ENCODE measurements around the gene CDCP1.

The CDCP1 gene

GRCh38 chr3:45097296-45097883 is 48.8 kb downstream of the CDCP1 start:
- no peak for TF ChIP-seq NFIC (IDR thresholded peaks at IDR 0.05)
- no peak for TF ChIP-seq CEBPB (IDR thresholded peaks at IDR 0.05)
- TF ChIP-seq, protein P1, sequence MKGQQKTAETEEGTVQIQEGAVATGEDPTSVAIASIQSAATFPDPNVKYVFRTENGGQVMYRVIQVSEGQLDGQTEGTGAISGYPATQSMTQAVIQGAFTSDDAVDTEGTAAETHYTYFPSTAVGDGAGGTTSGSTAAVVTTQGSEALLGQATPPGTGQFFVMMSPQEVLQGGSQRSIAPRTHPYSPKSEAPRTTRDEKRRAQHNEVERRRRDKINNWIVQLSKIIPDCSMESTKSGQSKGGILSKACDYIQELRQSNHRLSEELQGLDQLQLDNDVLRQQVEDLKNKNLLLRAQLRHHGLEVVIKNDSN (IDR thresholded peaks at IDR 0.05) = no peak
- no peak for TF ChIP-seq FOXM1 (IDR thresholded peaks at IDR 0.05; ENCODE audit: borderline replicate concordance, low read depth)
- no peak for TF ChIP-seq EGR1 (IDR thresholded peaks at IDR 0.05)
- TF ChIP-seq EP300 (IDR thresholded peaks at IDR 0.05; ENCODE audit: borderline replicate concordance) = no peak
- no peak for TF ChIP-seq YY1 (IDR thresholded peaks at IDR 0.05; ENCODE audit: low read depth)
- TF ChIP-seq MAX (IDR thresholded peaks at IDR 0.05) = no peak
- no peak for TF ChIP-seq TCF12 (IDR thresholded peaks at IDR 0.05; ENCODE audit: low read depth)
- no peak for TF ChIP-seq TEAD4 (IDR thresholded peaks at IDR 0.05)
- TF ChIP-seq, protein P2, sequence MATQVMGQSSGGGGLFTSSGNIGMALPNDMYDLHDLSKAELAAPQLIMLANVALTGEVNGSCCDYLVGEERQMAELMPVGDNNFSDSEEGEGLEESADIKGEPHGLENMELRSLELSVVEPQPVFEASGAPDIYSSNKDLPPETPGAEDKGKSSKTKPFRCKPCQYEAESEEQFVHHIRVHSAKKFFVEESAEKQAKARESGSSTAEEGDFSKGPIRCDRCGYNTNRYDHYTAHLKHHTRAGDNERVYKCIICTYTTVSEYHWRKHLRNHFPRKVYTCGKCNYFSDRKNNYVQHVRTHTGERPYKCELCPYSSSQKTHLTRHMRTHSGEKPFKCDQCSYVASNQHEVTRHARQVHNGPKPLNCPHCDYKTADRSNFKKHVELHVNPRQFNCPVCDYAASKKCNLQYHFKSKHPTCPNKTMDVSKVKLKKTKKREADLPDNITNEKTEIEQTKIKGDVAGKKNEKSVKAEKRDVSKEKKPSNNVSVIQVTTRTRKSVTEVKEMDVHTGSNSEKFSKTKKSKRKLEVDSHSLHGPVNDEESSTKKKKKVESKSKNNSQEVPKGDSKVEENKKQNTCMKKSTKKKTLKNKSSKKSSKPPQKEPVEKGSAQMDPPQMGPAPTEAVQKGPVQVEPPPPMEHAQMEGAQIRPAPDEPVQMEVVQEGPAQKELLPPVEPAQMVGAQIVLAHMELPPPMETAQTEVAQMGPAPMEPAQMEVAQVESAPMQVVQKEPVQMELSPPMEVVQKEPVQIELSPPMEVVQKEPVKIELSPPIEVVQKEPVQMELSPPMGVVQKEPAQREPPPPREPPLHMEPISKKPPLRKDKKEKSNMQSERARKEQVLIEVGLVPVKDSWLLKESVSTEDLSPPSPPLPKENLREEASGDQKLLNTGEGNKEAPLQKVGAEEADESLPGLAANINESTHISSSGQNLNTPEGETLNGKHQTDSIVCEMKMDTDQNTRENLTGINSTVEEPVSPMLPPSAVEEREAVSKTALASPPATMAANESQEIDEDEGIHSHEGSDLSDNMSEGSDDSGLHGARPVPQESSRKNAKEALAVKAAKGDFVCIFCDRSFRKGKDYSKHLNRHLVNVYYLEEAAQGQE (IDR thresholded peaks at IDR 0.05; ENCODE audit: low read depth) = no peak
- no peak for TF ChIP-seq ZBTB7A (IDR thresholded peaks at IDR 0.05; ENCODE audit: low read depth)
- TF ChIP-seq TAF1 (IDR thresholded peaks at IDR 0.05; ENCODE audit: low read depth) = no peak
- TF ChIP-seq RAD21 (IDR thresholded peaks at IDR 0.05; ENCODE audit: low read depth) = no peak
- no peak for TF ChIP-seq CREB1 (IDR thresholded peaks at IDR 0.05; ENCODE audit: low read depth)

DNA sequence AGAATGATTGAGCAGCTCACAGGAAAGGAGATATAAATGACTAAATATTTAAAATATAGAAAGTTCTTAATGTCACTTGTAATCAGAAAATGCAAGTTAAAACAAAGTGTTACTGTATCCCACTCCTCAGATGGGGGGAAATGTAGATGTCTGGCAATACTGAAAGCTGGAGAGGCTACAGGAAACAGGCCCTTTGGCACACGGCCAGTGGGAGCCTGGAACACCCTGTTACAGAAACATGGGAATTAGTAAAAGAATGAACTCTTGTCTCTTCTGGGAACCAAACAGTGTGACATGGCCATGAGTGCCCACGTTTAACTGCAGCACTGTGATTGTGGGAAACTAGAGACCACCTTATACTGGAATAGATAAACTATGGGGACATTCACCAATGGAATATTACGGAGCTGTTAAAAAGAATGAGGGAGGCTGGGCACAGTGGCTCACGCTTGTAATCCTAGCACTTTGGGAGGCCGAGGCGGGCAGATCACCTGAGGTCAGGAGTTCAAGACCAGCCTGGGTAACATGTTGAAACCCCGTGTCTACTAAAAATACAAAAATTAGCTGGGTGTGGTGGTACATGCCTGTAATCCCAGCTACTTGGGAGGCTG is 50.2 kb downstream of the CDCP1 start:
- TF ChIP-seq MAX (IDR thresholded peaks at IDR 0.05) (no peak), TAF1 (IDR thresholded peaks at IDR 0.05; ENCODE audit: low read depth) (no peak), TEAD4 (IDR thresholded peaks at IDR 0.05) (no peak), CEBPB (IDR thresholded peaks at IDR 0.05) (no peak), EGR1 (IDR thresholded peaks at IDR 0.05) (no peak), EP300 (IDR thresholded peaks at IDR 0.05; ENCODE audit: borderline replicate concordance) (no peak), TCF12 (IDR thresholded peaks at IDR 0.05; ENCODE audit: low read depth) (no peak), YY1 (IDR thresholded peaks at IDR 0.05; ENCODE audit: low read depth) (no peak), FOXM1 (IDR thresholded peaks at IDR 0.05; ENCODE audit: borderline replicate concordance, low read depth) (no peak), NFIC (IDR thresholded peaks at IDR 0.05) (no peak)
- TF ChIP-seq, protein P2 (IDR thresholded peaks at IDR 0.05; ENCODE audit: low read depth) = no peak
- TF ChIP-seq, protein P1 (IDR thresholded peaks at IDR 0.05) = no peak

- TF ChIP-seq TEAD4 (IDR thresholded peaks at IDR 0.05) (no peak), ZBTB7A (IDR thresholded peaks at IDR 0.05; ENCODE audit: low read depth) (no peak), TAF1 (IDR thresholded peaks at IDR 0.05; ENCODE audit: low read depth) (no peak), TCF12 (IDR thresholded peaks at IDR 0.05; ENCODE audit: low read depth) (no peak), EGR1 (IDR thresholded peaks at IDR 0.05) (no peak), YY1 (IDR thresholded peaks at IDR 0.05; ENCODE audit: low read depth) (no peak)
- TF ChIP-seq, protein P1 (IDR thresholded peaks at IDR 0.05) = no peak
Measured at GRCh38 chr3:45093176-45093575, 53.0 kb downstream of the CDCP1 start.

DNA sequence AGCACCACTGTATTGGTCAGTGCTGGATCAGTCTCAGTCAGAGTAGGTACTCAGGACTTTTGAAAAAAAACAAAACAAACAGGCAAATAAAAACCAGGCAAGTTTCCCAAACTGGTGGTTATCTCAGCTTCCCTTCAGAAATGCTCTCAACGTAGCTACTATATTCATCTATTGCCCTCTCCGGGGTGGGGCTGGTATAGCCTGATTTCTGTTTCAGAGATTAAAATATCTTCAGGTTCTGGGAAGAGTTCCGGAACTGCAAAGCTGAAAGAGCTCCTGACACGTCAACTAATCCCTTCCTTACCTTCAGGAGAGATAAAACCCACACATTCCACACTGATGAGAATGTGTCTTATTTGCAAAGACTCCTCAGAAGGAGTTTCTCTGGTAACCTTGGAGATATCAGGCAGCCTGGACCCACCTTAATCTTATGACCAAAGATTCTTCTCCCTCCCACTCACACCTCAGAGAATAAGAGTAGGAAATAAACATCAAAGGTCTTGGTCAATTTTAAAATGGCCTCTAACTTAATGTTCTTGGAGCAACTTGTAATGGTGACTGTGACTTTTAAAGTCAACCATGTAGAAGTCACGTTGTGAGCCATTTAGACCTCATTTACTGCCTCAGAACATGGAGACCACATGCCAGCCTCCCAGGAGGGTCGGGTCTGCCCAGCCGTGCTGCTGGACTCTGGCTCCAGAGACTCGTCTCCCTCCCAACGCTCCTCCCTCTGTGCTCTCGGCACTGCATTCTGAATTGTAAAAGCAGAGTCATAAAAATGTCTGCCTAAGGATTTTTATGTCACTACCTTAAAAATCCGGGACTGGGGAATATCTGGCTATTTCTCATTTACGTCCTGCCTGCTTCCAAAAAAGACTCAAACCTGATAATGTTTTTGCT is 53.8 kb downstream of the CDCP1 start:
- TF ChIP-seq EGR1 (IDR thresholded peaks at IDR 0.05) (no peak), TEAD4 (IDR thresholded peaks at IDR 0.05) (no peak), TAF1 (IDR thresholded peaks at IDR 0.05; ENCODE audit: low read depth) (no peak), CREB1 (IDR thresholded peaks at IDR 0.05; ENCODE audit: low read depth) (no peak), NFIC (IDR thresholded peaks at IDR 0.05) (no peak), TCF12 (IDR thresholded peaks at IDR 0.05; ENCODE audit: low read depth) (no peak), RAD21 (IDR thresholded peaks at IDR 0.05; ENCODE audit: low read depth) (no peak), CEBPB (IDR thresholded peaks at IDR 0.05) (no peak), YY1 (IDR thresholded peaks at IDR 0.05; ENCODE audit: low read depth) (no peak), ZBTB7A (IDR thresholded peaks at IDR 0.05; ENCODE audit: low read depth) (no peak), MAX (IDR thresholded peaks at IDR 0.05) (no peak), FOXM1 (IDR thresholded peaks at IDR 0.05; ENCODE audit: borderline replicate concordance, low read depth) (no peak), EP300 (IDR thresholded peaks at IDR 0.05; ENCODE audit: borderline replicate concordance) (no peak)
- TF ChIP-seq, protein P2 (IDR thresholded peaks at IDR 0.05; ENCODE audit: low read depth) = no peak
- TF ChIP-seq, protein P1 (IDR thresholded peaks at IDR 0.05) = no peak
